HG02798 (cell line): ENCODE measurements around the gene MRPL43.
"Not testable (repeated sequence)": the region's sequence is repeated elsewhere in the genome, so short reads cannot be mapped to it uniquely, and the experiment has no call there.

Experiments used
- ATAC-seq: cut with Tn5 transposase; IDR thresholded peaks from one replicate; pipeline ENCODE4 v1.9.1; 2021; ENCODE audit warnings: mild to moderate bottlenecking; ENCODE audit not compliant: unreplicated experiment, poor library complexity

The MRPL43 gene

DNA sequence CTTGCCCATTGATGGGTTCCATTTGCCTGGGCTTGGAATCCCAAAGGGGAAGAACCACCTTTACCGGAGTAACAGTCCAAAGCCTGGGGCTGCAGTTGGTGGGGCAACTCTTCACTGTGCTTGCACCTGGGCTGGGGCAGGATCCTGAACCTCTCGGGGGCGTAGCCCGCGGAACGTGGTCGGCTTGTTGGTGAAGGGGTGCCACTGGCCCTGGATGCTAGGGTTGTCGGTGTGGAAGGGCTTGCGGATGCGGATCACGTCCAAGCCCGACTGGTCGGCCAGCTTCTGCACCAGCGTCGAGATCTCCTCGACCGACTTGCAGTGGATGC lies 710 bp downstream of the MRPL43 start:
- no peak for ATAC-seq

DNA sequence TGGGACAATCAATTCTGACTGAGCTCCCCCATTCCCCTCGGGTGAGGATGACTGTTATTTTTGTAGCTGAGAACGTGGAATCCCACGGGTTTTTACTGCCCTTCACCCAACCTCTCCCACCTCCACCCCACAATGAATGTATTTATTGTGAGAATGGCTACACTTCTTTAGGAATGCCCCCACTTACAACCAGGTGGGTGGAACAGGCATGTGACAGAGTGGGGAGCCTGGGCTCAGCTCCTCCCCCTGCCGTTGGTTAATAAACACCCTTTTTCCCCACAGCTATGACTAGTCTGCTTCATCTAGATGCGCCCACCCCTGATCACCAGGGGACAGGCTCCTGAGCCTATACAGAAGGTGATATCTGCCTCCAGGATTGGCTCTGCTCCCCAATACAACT lies 2.0 kb downstream of the MRPL43 start:
- ATAC-seq, result no peak

DNA sequence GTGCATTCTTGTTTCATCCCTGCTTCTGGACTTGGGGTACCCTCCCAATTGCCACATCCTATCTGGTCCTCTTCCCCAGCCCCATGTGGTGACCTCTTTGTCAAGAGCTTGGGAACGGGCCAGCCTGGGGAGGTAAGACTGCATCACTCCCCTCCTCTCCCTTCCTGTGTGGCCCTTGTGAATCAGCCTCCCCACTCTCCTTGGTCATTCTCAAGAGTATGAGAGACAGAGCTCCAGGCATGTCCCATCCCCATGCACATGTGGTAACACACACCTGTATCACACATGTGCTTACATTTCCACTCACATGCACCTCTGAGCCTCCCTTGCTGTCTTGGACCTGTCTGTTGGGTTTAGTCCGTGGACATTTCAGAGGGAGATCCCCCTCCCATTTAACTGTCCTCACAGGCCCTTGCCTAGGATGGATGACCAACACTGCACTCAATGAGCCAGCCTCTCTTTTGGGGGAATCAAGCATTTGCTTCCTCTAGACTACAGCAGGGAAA lies 2.6 kb downstream of the MRPL43 start:
- ATAC-seq, result no peak

DNA sequence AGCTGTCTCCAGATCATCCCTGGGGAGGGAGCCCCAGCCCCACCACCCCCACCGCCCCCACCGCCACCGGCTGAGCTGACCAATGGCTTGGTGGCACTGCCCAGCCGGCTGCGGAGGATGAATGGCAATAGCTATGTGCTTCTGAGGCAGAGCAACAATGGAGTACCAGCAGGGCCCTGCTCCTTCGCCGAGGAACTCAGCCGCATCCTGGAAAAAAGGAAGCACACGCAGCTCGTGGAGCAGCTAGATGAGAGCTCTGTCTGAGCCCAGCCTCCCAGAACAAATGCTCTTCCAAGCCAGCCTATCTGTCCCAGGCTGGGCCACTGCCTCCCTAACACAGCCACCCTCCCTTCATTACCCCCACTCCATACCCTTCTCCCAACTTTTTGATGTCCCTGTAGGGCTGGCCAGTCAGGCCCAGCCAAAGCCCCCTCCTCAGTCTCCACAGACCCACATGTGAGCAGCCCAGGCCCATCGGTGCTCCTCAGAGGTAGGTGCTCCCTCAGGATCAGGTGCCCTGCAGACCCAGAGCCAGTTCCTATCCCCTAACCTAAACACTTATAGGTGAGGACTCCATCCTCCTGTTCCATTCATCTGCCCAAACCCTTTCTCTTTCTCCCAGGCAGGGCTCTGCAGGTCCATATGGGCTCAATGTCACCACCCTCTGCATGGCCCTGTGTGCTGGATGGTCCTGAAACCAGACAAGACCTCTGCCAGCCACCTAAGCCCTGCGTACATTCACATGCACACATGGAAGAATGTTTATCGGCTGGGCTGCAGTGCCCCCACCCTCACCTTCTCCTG lies 3.2 kb downstream of the MRPL43 start:
- no peak for ATAC-seq

DNA sequence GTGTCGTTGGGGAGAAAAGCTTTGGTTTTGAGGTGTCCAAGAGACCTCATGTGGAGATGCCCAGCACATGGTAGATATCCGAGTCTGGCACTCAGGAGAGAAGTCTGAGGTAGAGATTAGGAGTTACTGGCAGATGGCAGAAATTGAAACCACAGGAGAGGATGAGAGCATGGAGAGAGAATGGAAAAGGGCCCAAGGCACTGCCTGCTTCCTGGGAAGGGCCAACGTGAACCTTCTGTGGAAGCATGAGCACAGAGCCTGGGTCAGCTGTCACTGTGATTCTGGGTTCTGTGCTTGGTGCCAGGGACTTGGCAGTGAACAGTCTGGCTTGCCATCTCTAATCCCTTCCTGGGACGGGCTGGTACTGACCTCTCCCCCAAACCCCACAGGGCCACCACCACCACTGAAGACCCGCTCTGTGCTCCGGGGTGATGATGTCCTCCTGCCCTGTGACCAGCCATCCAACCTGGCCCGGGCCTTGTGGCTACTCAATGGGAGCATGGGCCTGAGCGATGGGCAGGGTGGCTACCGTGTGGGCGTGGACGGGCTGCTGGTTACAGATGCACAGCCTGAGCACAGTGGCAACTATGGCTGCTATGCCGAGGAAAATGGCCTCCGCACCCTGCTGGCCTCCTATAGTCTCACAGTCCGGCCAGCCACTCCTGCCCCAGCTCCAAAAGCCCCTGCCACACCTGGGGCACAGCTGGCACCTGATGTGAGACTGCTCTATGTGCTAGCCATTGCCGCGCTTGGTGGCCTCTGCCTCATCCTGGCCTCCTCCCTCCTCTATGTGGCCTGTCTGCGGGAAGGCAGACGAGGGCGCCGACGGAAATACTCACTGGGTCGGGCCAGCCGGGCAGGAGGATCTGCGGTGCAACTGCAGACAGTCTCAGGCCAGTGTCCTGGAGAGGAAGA lies 4.1 kb downstream of the MRPL43 start:
- ATAC-seq, result no peak

DNA sequence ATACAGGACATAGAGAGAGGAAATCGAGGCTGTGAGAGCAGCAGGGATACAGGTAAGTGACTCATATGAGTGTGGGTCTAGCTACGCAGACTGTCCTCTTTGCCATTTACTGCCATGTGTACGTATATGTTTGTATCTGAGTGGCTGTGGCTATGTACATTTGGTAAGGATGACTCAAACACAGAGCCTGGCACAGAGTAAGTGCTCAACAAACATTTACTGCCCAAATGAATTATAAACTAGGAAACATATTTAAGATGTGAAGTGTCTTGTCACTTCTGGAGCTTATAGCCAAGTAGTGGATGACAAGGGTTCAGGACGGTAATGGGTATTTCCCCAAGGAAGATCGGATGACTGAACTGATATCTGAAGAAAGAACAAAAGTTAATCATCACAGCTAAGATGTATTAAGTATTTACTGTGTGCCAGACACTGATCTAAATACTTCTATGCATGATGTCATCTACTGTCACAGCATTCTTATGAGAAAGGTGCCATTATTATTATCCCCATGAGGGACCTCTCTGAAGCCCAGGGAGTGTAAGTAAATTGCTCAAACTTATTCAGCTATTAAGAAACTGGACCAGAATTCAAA lies 6.0 kb downstream of the MRPL43 start:
- no peak for ATAC-seq

DNA sequence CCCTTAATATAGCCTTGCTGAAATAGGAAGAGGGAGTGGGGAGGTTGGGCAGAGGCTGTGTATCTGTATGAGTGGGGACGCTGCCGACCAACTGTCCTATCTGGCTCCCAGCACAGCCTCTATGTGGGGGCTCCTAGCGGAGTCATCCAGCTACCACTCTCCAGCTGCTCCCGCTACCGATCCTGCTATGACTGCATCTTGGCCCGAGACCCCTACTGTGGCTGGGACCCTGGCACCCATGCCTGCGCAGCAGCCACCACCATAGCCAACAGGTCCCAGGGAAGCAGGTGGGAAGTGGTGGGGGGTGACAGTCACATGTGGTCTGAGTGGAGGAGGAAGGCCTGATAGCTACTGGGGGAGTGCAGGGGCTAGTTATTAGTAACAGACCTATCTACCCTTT lies 6.6 kb downstream of the MRPL43 start:
- ATAC-seq, result no peak

DNA sequence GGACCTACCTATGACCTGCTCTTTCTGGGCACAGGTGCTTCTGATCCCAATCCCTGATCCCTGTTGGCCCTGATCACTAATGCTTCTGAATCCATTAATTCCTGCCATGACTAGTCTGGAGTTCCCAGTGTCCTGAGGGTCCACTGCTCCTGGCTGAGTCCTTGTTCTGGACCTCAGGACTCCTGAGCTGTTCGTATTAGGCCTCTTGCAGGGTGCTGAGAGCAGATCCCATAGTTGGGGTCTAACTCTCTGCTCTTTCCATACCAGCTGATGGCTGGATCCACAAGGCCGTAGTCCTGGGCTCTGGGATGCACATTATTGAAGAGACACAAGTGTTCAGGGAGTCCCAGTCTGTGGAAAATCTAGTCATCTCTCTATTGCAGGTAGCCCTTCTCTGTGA lies 7.0 kb downstream of the MRPL43 start:
- no peak for ATAC-seq

DNA sequence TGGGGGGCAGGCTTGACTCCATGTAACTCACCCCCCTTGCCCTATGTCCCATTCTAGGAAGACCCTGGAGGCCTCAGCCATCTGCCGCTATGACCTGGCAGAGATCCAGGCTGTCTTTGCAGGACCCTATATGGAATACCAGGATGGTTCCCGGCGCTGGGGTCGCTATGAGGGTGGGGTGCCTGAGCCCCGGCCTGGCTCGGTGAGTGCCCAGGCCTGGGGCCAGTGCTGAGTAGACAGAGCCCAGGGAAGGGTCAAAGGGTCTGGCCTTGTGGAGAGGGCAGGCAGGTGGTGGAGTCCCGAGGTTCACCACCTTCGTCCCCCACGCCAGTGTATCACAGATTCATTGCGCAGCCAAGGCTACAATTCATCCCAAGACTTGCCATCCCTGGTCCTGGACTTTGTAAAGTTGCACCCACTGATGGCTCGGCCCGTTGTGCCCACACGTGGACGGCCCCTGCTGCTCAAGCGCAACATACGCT lies 7.5 kb downstream of the MRPL43 start:
- no peak for ATAC-seq

DNA sequence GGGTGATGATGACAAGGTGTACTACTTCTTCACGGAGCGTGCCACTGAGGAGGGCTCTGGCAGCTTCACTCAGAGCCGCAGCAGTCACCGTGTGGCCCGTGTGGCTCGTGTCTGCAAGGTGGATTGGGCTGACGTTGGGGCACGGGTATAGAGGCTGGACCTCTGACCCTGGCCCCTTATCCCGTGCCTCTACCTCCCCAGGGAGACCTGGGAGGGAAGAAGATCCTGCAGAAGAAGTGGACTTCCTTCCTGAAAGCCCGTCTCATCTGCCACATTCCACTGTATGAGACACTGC lies 8.4 kb downstream of the MRPL43 start:
- no peak for ATAC-seq

DNA sequence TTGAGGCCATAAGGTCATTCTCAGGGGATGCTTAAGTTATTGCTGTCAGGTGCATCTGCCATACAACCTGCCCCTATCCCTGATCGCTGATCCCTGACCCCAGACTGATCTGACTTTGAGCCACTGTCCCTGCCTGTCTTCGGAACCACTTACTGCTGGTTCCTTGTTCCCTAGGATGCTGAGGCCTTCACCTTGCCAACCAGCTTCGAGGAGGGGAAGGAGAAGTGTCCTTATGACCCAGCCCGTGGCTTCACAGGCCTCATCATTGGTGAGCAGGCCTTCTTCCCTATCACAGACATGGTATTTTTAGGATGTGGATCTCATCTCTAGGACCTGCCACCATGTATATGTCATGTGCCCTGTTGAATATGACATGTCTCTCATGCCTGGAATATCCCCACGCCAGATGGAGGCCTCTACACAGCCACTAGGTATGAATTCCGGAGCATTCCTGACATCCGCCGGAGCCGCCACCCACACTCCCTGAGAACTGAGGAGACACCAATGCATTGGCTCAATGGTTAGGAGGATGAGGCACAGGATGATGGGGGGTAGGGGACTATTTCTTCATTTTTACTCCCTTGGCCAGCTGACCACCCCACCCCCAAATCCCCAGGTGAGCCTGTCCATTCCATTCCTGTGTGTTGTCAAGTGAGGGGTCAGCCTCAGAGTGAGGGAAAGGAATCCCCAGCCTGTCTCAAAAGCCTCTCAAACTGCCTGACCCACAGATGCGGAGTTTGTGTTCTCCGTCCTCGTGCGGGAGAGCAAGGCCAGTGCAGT lies 9.0 kb downstream of the MRPL43 start:
- no peak for ATAC-seq

DNA sequence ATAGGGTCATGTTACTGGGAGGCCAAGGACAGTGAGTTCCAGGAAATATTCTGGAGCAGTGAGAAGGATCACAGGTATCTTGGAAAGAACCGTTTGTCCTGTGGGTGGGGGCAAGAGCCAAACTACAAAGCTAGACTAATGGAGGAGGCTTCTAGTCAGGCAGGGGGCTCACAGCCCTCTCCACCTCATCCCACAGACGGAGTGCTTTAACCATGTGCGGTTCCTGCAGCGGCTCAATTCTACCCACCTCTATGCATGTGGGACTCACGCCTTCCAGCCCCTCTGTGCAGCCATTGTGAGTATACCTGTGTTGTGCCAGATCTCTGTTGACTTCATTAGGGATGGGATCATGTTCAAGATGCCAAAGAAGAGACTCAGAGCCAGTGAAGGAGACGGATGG lies 9.9 kb downstream of the MRPL43 start:
- ATAC-seq, result no peak

DNA sequence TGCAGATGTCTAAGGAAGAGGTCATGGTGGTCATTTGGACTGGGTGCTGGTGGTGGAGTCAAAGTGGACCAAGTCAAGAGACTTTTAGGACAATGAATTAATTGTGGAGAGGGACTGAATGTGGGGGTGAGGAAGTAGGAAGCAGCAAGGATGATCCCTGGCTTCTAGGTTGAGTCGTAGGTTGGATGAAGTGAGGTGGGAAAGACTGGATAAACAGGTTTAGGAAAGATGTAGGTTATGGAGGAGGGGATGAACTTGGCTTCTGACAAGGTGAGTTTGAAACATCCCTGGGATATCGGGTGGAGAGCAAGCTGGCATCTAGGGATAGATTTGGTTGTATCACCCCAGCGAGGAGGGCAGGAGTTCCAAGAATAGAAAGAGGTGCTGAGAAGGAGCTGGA lies 10.4 kb downstream of the MRPL43 start:
- no peak for ATAC-seq

DNA sequence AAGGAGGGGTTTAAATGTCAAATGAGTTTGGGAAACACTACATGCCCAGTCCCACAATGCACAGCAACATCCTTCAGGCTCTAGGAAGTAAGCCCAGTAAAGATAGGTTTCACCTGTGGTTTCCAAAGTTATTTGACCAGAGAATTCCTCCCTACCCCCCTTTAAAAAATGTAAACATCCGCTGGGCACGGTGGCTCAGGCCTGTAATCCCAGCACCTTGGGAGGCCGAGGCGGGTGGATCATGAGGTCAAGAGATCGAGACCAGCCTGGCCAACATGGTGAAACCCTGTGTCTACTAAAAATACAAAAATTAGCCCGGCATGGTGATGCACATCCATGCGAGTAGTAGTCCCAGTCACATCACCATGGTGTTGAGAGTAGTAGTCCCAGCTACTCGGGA lies 11.9 kb downstream of the MRPL43 start:
- not testable (repeated sequence) for ATAC-seq

DNA sequence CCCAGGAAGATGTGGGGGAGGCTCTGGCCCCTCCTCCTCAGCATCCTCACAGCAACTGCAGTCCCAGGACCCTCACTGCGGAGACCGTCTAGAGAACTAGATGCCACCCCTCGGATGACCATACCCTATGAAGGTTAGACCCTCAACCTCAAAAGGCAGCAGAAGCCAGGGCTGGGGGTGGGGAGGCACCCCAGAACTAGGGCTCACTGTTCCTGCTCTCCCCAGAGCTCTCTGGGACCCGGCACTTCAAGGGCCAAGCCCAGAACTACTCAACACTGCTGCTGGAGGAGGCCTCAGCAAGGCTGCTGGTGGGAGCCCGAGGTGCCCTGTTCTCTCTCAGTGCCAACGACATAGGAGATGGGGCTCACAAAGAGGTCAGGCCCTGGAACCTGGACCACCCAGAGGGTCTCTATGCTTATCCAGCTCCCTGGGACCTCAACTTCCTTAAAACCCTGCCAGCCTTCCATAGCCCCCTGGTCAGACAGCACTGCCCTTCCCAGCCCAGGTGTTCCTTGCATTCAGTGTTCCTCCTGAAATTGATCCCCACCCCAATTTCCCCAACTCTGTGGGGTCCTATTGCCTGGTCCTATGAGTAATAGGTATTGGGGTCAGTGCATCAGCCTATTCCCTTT lies 14.3 kb downstream of the MRPL43 start:
- ATAC-seq, result no peak

DNA sequence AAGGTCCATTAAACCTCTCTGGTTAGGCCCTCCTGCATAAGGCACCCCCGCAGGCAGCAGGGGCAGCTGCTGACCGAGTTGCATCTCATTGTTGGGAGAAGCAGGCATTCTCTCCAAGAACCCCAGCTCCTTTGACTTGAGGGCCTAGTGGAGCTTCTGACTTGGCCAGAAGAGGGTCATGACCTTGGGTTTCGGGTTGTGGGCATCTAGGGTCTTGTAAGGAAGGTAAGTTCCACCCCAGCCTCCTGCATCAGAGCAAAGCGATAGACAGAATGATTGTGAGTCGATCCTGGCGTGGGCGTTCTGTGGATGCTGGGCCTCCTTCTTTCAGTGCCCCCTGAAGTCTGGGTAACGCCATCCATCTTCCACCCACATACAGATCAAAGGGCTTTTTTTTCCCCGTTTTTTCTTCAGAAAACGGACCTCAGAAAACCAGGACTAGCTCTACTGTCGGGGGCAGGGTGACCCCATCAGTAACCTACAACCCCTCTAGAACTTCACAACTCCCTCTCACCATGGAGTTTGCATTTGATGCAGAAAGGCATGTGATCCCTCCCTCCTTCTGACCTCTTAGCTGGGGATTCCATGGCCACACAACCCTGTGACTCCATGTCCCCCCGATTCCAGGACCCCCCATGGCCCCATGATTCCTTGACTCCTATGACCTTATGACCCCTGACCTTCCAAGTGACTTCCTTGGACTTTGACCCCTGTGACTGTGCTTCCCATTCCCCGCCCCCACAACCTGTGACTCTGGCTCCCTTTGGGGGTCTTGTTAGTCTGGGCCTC lies 15.0 kb downstream of the MRPL43 start:
- no peak for ATAC-seq

DNA sequence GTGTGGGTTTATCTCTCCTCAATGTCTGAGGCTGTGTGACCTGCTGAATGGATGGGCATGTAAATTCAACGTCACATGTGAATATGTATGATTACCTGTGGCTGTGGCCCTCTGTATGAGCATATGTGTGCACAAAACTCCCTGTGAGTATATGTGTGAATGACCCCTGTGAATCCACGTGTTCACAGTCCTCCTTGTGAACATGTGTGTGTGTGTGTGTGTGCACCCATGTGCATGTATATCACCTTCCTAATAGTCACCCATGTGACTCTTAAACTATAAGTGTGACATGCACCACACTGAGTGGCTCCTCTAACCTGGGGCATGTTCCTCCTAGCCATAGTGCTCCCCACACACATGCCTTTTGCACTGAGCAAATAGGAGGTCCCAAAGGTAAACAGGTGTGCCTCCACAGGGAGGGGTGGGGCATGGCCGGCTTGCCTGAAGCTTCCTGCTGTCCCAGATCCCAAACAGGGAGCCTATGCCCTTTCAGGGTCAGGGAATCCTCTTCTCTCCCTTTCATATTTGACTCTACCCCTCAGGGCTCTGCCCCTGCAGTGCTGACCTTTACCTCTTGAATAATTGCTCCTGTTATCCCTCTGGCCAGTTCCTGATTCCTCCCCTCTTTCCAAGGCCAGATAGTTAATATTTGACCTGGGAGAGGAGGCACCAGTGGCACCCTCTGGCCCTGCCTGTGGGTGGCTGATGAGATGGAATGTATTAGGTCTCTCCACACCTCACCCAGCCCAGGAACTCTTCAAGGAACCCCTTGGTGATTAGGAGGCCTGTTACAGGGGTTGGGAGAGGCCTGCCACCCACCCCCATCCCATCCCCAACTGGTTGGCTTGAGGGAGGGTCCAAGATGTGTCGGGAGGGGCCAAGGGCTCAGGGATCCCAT lies 16.1 kb downstream of the MRPL43 start:
- ATAC-seq, result no peak
